HG03139 (cell line): ENCODE results near the gene SLC38A10.
A peak's percentile ranks its signal among the peaks of the same experiment; 100 is the strongest.

Experiments used
- ATAC-seq: cut with Tn5 transposase; IDR thresholded peaks from one replicate; pipeline ENCODE4 v1.9.1; 2021; ENCODE audit not compliant: unreplicated experiment

The SLC38A10 gene

GRCh38 chr17:81299846-81300585 lies 4.9 kb upstream of the SLC38A10 start:
- no peak for ATAC-seq

GRCh38 chr17:81298991-81299738 lies 4.1 kb upstream of the SLC38A10 start:
- no peak for ATAC-seq

- ATAC-seq = no peak
Observed at GRCh38 chr17:81298325-81298990, 3.4 kb upstream of the SLC38A10 start.

GRCh38 chr17:81295676-81296381 lies 722 bp upstream of the SLC38A10 start:
- no peak for ATAC-seq

- peak; percentile 7 for ATAC-seq
Observed at GRCh38 chr17:81294512-81295030, 536 bp downstream of the SLC38A10 start.

- no peak for ATAC-seq
Observed at GRCh38 chr17:81292450-81292849, 2.7 kb downstream of the SLC38A10 start.

- ATAC-seq = no peak
Observed at GRCh38 chr17:81291662-81292061, 3.4 kb downstream of the SLC38A10 start.

- ATAC-seq = no peak
Observed at GRCh38 chr17:81290230-81290629, 4.9 kb downstream of the SLC38A10 start.

- no peak for ATAC-seq
Observed at GRCh38 chr17:81289627-81290026, 5.5 kb downstream of the SLC38A10 start.

- no peak for ATAC-seq
Observed at GRCh38 chr17:81288715-81289114, 6.4 kb downstream of the SLC38A10 start.

- ATAC-seq = no peak
Observed at GRCh38 chr17:81287741-81288430, 7.2 kb downstream of the SLC38A10 start.

- ATAC-seq = no peak
Observed at GRCh38 chr17:81287152-81287551, 8.0 kb downstream of the SLC38A10 start.

- no peak for ATAC-seq
Observed at GRCh38 chr17:81286491-81287145, 8.5 kb downstream of the SLC38A10 start.

GRCh38 chr17:81285894-81286293 lies 9.2 kb downstream of the SLC38A10 start:
- no peak for ATAC-seq

GRCh38 chr17:81285179-81285878 lies 9.8 kb downstream of the SLC38A10 start:
- peak; percentile 50 for ATAC-seq

- ATAC-seq = no peak
Observed at GRCh38 chr17:81282876-81283275, 12.2 kb downstream of the SLC38A10 start.

GRCh38 chr17:81282141-81282540 lies 13.0 kb downstream of the SLC38A10 start:
- no peak for ATAC-seq

GRCh38 chr17:81280571-81280970 lies 14.5 kb downstream of the SLC38A10 start:
- ATAC-seq = no peak
